BJ (cell line): Measurements from ENCODE around the gene MAPKAPK2. TPM values are rescaled to one million over a fixed set of nuclear protein-coding genes. Genes with fewer than 3 reads are reported as not detected.

Experiments used
- CTCF ChIA-PET: fragments of 350-600 bp; formaldehyde crosslinking; extraction: SDS; loops from one replicate; lab custom pipeline; 2021; ENCODE audit warnings: antibody characterized with exemption, inconsistent platforms; lab: Yijun Ruan, JAX
- POLR2A ChIA-PET: fragments of 300-600 bp; sonication (Branson Sonifier 250); formaldehyde crosslinking; extraction: SDS; loops from one replicate; lab custom pipeline; 2021; ENCODE audit warnings: antibody characterized with exemption; lab: Charles Lee
- DNase-seq: peaks from one replicate; pipeline ENCODE4 v3.0.0-alpha.2; 2011; ENCODE audit warnings: low read depth
- H3K27me3 ChIP-seq: 2 replicates; pipeline ENCODE4 v1.6.0; 2011; ENCODE audit warnings: low read length; ENCODE audit not compliant: control insufficient read depth, insufficient read depth
- H3K36me3 ChIP-seq: 2 replicates; pipeline ENCODE4 v1.5.1; 2011; ENCODE audit warnings: low read length; ENCODE audit not compliant: control insufficient read depth, insufficient read depth
- H3K4me3 ChIP-seq: 2 replicates; pipeline ENCODE4 v1.5.1; 2011; ENCODE audit warnings: low read depth, mild to moderate bottlenecking, control low read depth, low read length
- CTCF ChIP-seq: IDR thresholded peaks from 2 replicates; pipeline ENCODE4 v1.5.1; 2011; ENCODE audit warnings: low read depth, mild to moderate bottlenecking, control low read depth, inconsistent platforms, low read length, moderate library complexity; ENCODE audit not compliant: insufficient read depth
- polyA plus RNA-seq: library from polyadenylated mRNA; depleted of rRNA; stranded (reverse); fragments of >200 nt; gene quantifications from 2 replicates; pipeline ENCODE4 v1.2.3, GENCODE V29; 2011

Gene MAPKAPK2
- polyA plus RNA-seq, 1 experiment, result 80.1 TPM

DNA sequence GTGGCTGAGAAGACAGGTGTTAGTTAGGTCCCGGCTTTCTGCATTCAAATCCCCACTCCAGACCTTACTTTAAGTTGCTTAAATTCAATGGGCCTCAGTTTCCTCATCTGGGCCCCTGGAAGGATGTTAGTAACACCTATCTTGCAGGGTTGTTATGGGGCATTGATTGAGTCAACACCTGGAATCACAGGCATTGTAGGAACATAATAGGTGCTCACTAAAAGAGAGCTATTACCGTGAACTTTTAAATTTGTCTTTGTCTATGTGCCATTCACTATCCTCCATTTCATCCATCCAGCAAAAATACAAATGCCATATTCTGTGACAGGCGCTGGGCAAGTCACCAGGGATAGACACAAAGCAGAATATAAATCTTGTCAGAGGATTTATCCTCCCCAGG lies 10.5 kb upstream of the MAPKAPK2 start:
- POLR2A ChIA-PET, result no interaction called here
- no peaks in the 10 kb centered on the region for H3K36me3 ChIP-seq

GRCh38 chr1:206674745-206675175 lies 9.9 kb upstream of the MAPKAPK2 start:
- Histone ChIP-seq H3K27me3 (no peaks in the 10 kb centered on the region), H3K36me3 (no peaks in the 10 kb centered on the region), H3K4me3 (no peak overlapping the region)
- ChIA-PET POLR2A (interaction anchor here (0.5 kb wide), 1 partner anchor 20 kb away, joined by 3 read pairs; no protein-coding TSS in a partner anchor), CTCF (interaction anchor here (0.7 to 5.5 kb wide), 6 partner anchors 10 to 61 kb away, joined by 3 to 82 read pairs (median 6); partner anchors contain the start of gene DYRK3)
- DNase-seq, result peak; percentile 97
- TF ChIP-seq CTCF, result no peak

More for the DNA sequence above, 10.5 kb upstream of the MAPKAPK2 start:
- H3K27me3 ChIP-seq, result no peaks in the 10 kb centered on the region; the same call in 1 of the 2 replicates
- TF ChIP-seq CTCF, result no peak
- no peak overlapping the region for H3K4me3 ChIP-seq
- no peak for DNase-seq
- CTCF ChIA-PET, result interaction anchor here (0.7 to 5.5 kb wide), 7 partner anchors 10 to 401 kb away, joined by 3 to 82 read pairs (median 5); partner anchors contain the start of gene DYRK3

GRCh38 chr1:206676499-206676898 lies 8.2 kb upstream of the MAPKAPK2 start:
- Histone ChIP-seq H3K4me3 (no peak overlapping the region), H3K36me3 (no peaks in the 10 kb centered on the region), H3K27me3 (no peaks in the 10 kb centered on the region)
- ChIA-PET CTCF (interaction anchor here (5.5 kb wide), 1 partner anchor 12 kb away, joined by 82 read pairs; no protein-coding TSS in a partner anchor), POLR2A (no interaction called here)
- TF ChIP-seq CTCF, result no peak
- no peak for DNase-seq

DNA sequence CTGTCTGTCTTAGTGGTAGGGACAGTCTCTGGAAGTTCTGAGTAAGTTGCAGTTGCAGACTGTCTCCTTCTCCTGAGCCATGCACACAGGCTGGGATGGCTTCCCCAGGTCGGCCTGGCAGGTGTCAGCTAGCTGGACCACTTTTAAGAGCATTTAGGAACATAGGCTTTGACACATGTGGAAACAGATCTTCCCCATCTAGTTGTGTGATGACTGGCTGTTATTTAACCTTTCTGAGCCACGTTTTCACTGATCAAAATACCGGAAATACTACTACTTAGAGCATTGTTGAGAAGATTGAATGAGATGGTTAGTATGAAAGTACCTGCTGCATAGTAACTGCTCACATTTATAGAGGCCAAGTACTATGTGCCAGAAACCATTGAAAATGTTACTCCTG lies 6.2 kb upstream of the MAPKAPK2 start:
- ChIA-PET CTCF (no interaction called here), POLR2A (no interaction called here)
- Histone ChIP-seq H3K36me3 (no peaks in the 10 kb centered on the region), H3K4me3 (no peak overlapping the region), H3K27me3 (no peaks in the 10 kb centered on the region)
- no peak for DNase-seq
- TF ChIP-seq CTCF, result no peak

DNA sequence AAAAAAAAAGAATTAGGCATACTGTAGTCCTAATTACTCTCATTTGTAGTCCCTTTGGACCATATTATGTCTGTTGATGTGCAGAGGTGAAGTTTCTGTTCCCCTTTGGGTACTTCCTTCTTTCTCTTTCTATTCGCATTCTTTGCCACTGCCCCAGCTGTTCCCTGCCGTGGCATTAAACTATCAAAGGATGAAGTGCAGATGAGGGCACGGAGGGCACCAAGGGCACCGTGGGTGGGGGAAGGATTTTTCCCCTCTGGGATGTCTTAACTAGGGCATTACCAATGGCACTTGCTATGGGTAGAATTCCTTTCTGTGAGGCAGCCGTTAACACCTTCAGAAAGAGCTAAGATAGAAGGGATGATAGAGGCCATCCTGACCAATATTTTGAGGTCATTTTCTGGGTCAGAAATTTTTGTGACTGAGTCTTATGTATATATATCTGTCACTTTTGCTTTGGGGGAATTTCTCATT lies 4.9 kb upstream of the MAPKAPK2 start:
- POLR2A ChIA-PET, result no interaction called here
- CTCF ChIA-PET, result interaction anchor here (0.8 kb wide), 1 partner anchor 15 kb away, joined by 3 read pairs; no protein-coding TSS in a partner anchor
- peaks cover 2% of the 10 kb centered on the region; the same call in 1 of the 2 replicates for H3K27me3 ChIP-seq
- H3K4me3 ChIP-seq, result no peak overlapping the region
- no peak for TF ChIP-seq CTCF
- DNase-seq, result no peak
- H3K36me3 ChIP-seq, result no peaks in the 10 kb centered on the region
